Activated T-cell treated with anti-CD3 and anti-CD28 coated beads, Interleukin-2, amount 50 U/mL, for 48 hours (primary cell): Measurements from ENCODE around the gene HS6ST3.

Experiments
- DNase-seq, 2 experiments: peaks; one replicate each; pipeline ENCODE4 v3.0.0-alpha.2; 2020

HS6ST3 gene

GRCh38 chr13:96806746-96807145 is 716.8 kb downstream of the HS6ST3 start:
- no peak for DNase-seq

GRCh38 chr13:96809366-96810096 is 719.6 kb downstream of the HS6ST3 start:
- DNase-seq, result no peak

GRCh38 chr13:96810104-96810503 is 720.2 kb downstream of the HS6ST3 start:
- DNase-seq, result no peak

GRCh38 chr13:96811049-96811448 is 721.1 kb downstream of the HS6ST3 start:
- no peak for DNase-seq

- no peak for DNase-seq
Measured at GRCh38 chr13:96816261-96816660, 726.4 kb downstream of the HS6ST3 start.

GRCh38 chr13:96816874-96817273 is 727.0 kb downstream of the HS6ST3 start:
- DNase-seq, result no peak

- no peak for DNase-seq
Measured at GRCh38 chr13:96817336-96817941, 727.5 kb downstream of the HS6ST3 start.

- no peak for DNase-seq
Measured at GRCh38 chr13:96819375-96819774, 729.5 kb downstream of the HS6ST3 start.

- DNase-seq, result no peak
Measured at GRCh38 chr13:96821381-96821780, 731.5 kb downstream of the HS6ST3 start.

- no peak for DNase-seq
Measured at GRCh38 chr13:96821971-96822370, 732.1 kb downstream of the HS6ST3 start.

GRCh38 chr13:96822895-96823294 is 733.0 kb downstream of the HS6ST3 start:
- DNase-seq, result no peak

- DNase-seq, result no peak
Measured at GRCh38 chr13:96824140-96824539, 734.2 kb downstream of the HS6ST3 start.

GRCh38 chr13:96825653-96826052 is 735.7 kb downstream of the HS6ST3 start:
- DNase-seq, result no peak

- DNase-seq, result no peak
Measured at GRCh38 chr13:96834626-96835025, 744.7 kb downstream of the HS6ST3 start.

GRCh38 chr13:96835546-96835945 is 745.6 kb downstream of the HS6ST3 start:
- no peak for DNase-seq

GRCh38 chr13:96836733-96837132 is 746.8 kb downstream of the HS6ST3 start:
- no peak for DNase-seq

- no peak for DNase-seq
Measured at GRCh38 chr13:96837809-96838208, 747.9 kb downstream of the HS6ST3 start.

GRCh38 chr13:96844195-96844594 is 754.3 kb downstream of the HS6ST3 start:
- DNase-seq, result no peak

- no peak for DNase-seq
Measured at GRCh38 chr13:96844616-96845015, 754.7 kb downstream of the HS6ST3 start.

- DNase-seq, result no peak
Measured at GRCh38 chr13:96848286-96848685, 758.4 kb downstream of the HS6ST3 start.

GRCh38 chr13:96849091-96849490 is 759.2 kb downstream of the HS6ST3 start:
- no peak for DNase-seq

GRCh38 chr13:96850538-96851145 is 760.7 kb downstream of the HS6ST3 start:
- no peak for DNase-seq

GRCh38 chr13:96851856-96852445 is 762.0 kb downstream of the HS6ST3 start:
- DNase-seq, result no peak
